GM12878 (cell line): ENCODE results near the gene MRPL16. TPM values are rescaled to one million over a fixed set of nuclear protein-coding genes. Genes with fewer than 3 reads are reported as not detected.
A peak's percentile ranks its signal among the peaks of the same experiment; 100 is the strongest.

Source experiments
- ATAC-seq: fragments of 200-7000 bp; cut with Tn5 transposase; 3 replicates; pipeline ENCODE4 v1.9.1; 2020; ENCODE audit warnings: mild to moderate bottlenecking, moderate library complexity
- BruUV-seq: library from RNA; stranded (reverse); fragments of 400-500 nt; replicated peaks from 2 replicates; lab custom pipeline; 2021; lab: Mats Ljungman, UMichigan
- CTCF ChIA-PET: fragments of 300-600 bp; sonication (Branson Sonifier 250); formaldehyde crosslinking; extraction: SDS; loops from one replicate; lab custom pipeline; 2021; ENCODE audit warnings: inconsistent platforms; lab: Yijun Ruan, JAX
- POLR2A ChIA-PET: fragments of 350-600 bp; formaldehyde crosslinking; extraction: SDS; loops from one replicate; lab custom pipeline; 2021; ENCODE audit warnings: inconsistent platforms; lab: Charles Lee
- RAD21 ChIA-PET: fragments of 300-600 bp; sonication (Branson Sonifier 250); formaldehyde crosslinking; loops from one replicate; lab custom pipeline; 2023; ENCODE audit warnings: antibody characterized with exemption; ENCODE audit not compliant: unreplicated experiment; lab: Charles Lee
- SMC1A ChIA-PET: fragments of 300-600 bp; sonication (Branson Sonifier 250); formaldehyde crosslinking; loops from one replicate; lab custom pipeline; 2023; ENCODE audit not compliant: unreplicated experiment, uncharacterized antibody; lab: Charles Lee
- DNase-seq: peaks from one replicate; pipeline ENCODE4 v3.0.0-alpha.2; 2011; ENCODE audit warnings: low read depth, low spot score
- FAIRE-seq: peaks from 3 replicates; lab custom pipeline; 2011; peaks lifted over from hg19 to GRCh38; lab: Jason Lieb, UNC
- H2AFZ ChIP-seq: 2 replicates; pipeline ENCODE4 v1.6.0; 2011; ENCODE audit warnings: low read depth, low read length, control low read depth; ENCODE audit not compliant: control insufficient read depth
- H3K27ac ChIP-seq: 2 replicates; pipeline ENCODE4 v1.5.1; 2011; ENCODE audit warnings: control low read depth; ENCODE audit not compliant: control insufficient read depth, insufficient read depth
- H3K27me3 ChIP-seq, 2 experiments: replicated peaks in 1 of 2; 2 replicates each; pipeline versions ENCODE4 v1.6.0 to v1.6.1; 2011; ENCODE audit warnings: low read length in 1 of 2; ENCODE audit not compliant: control insufficient read depth in 2 of 2, insufficient read depth in 2 of 2
- H3K36me3 ChIP-seq, 2 experiments: 2 replicates each; pipeline ENCODE4 v1.5.1; 2011; ENCODE audit warnings: low read length in 1 of 2; ENCODE audit not compliant: control insufficient read depth in 2 of 2, insufficient read depth in 2 of 2
- H3K4me1 ChIP-seq: 2 replicates; pipeline ENCODE4 v1.6.1; 2011; ENCODE audit warnings: mild to moderate bottlenecking, low read length, moderate library complexity, mixed read lengths; ENCODE audit not compliant: control insufficient read depth, insufficient read depth
- H3K4me2 ChIP-seq: 2 replicates; pipeline ENCODE4 v1.6.0; 2011; ENCODE audit warnings: control low read depth; ENCODE audit not compliant: control insufficient read depth, insufficient read depth
- H3K4me3 ChIP-seq: fragments of 200-600 bp; sonication (generic); 2 replicates; pipeline ENCODE4 v1.5.1; 2016
- H3K79me2 ChIP-seq: 2 replicates; pipeline ENCODE4 v1.6.0; 2011; ENCODE audit warnings: low read length; ENCODE audit not compliant: control insufficient read depth, insufficient read depth
- H3K9ac ChIP-seq: 2 replicates; pipeline ENCODE4 v1.8.0; 2011; ENCODE audit warnings: low read length, control low read depth, mixed read lengths; ENCODE audit not compliant: control insufficient read depth, insufficient read depth
- H3K9me3 ChIP-seq: replicated peaks from 3 replicates; pipeline ENCODE4 v1.5.1; 2011; ENCODE audit warnings: mild to moderate bottlenecking, low read length; ENCODE audit not compliant: control insufficient read depth, insufficient read depth
- H4K20me1 ChIP-seq: 2 replicates; pipeline ENCODE4 v1.6.0; 2011; ENCODE audit not compliant: control insufficient read depth, insufficient read depth
- BCL11A ChIP-seq: IDR thresholded peaks from 2 replicates; pipeline ENCODE4 v1.6.1; 2011; ENCODE audit warnings: low read depth, low read length
- CREM ChIP-seq: IDR thresholded peaks from 2 replicates; pipeline ENCODE4 v1.6.1; 2014; ENCODE audit warnings: antibody characterized with exemption, low read depth
- FOXM1 ChIP-seq: IDR thresholded peaks from 2 replicates; pipeline ENCODE4 v1.6.1; 2012; ENCODE audit warnings: low read depth, mild to moderate bottlenecking, inconsistent platforms, low read length, moderate library complexity
- MEF2B ChIP-seq: fragments of 450-650 bp; IDR thresholded peaks from 2 replicates; pipeline ENCODE4 v1.6.1; 2018; ENCODE audit warnings: mild to moderate bottlenecking, moderate library complexity; ENCODE audit not compliant: partially characterized antibody, poor library complexity, severe bottlenecking
- PRDM15 ChIP-seq: fragments of 450-650 bp; formaldehyde crosslinking; IDR thresholded peaks from 2 replicates; pipeline ENCODE4 v1.4.0; 2020; ENCODE audit warnings: mild to moderate bottlenecking, moderate library complexity
- RAD21 ChIP-seq: IDR thresholded peaks from 2 replicates; pipeline ENCODE4 v1.6.1; 2011; ENCODE audit warnings: mild to moderate bottlenecking, low read depth, low read length, moderate library complexity; ENCODE audit not compliant: insufficient read depth
- RELB ChIP-seq: fragments of 450-650 bp; IDR thresholded peaks from 2 replicates; pipeline ENCODE4 v1.6.1; 2017; ENCODE audit warnings: low read depth, mild to moderate bottlenecking, moderate library complexity
- SREBF2 ChIP-seq: IDR thresholded peaks from 2 replicates; pipeline ENCODE4 v1.6.1; 2012; ENCODE audit warnings: mild to moderate bottlenecking, low read length
- STAT1 ChIP-seq: fragments of 450-650 bp; conservative IDR thresholded peaks from 2 replicates; pipeline ENCODE4 v1.6.1; 2014; ENCODE audit warnings: antibody characterized with exemption, mild to moderate bottlenecking
- STAT3 ChIP-seq: IDR thresholded peaks from 2 replicates; pipeline ENCODE4 v1.6.1; 2011; ENCODE audit warnings: low read depth, low read length, improper control_type of control experiment
- TCF12 ChIP-seq: IDR thresholded peaks from 2 replicates; pipeline ENCODE4 v1.6.1; 2011; ENCODE audit warnings: low read depth, mild to moderate bottlenecking, low read length
- ZNF207 ChIP-seq: fragments of 450-650 bp; IDR thresholded peaks from 2 replicates; pipeline ENCODE4 v1.6.1; 2014; ENCODE audit warnings: antibody characterized with exemption, mild to moderate bottlenecking, borderline replicate concordance
- WGBS: methylation state at CpG from one replicate; pipeline ENCODE4 v1.1.6; 2016; ENCODE audit warnings: low lambda C conversion rate; ENCODE audit not compliant: insufficient replicate concordance, insufficient coverage; ENCODE audit errors: missing lambda C conversion rate; 5-methylcytosine and 5-hydroxymethylcytosine counted together
- in situ Hi-C: fragments of 300-500 bp; cut with MboI; formaldehyde crosslinking; loops from 9 replicates; pipeline ENCODE4 v1.14.3; 2018; ENCODE audit warnings: mixed read lengths
- intact Hi-C: fragments of 100-400 bp; cut with micrococcal nuclease; formaldehyde crosslinking; loops from one replicate; pipeline ENCODE4 v1.14.2; 2022; ENCODE audit not compliant: unreplicated experiment
- polyA plus RNA-seq, 11 experiments: library from polyadenylated mRNA; depleted of rRNA in 4 of 11; unstranded in 6 of 11; stranded (reverse) in 5 of 11; fragments of >200 nt; fragmentation: Nextera tagmentation in 4 of 11; fragmentation: Illumina TruSeq in 1 of 11; extraction: Ambion mirVana in 4 of 11; extraction: Trizol in 1 of 11; gene quantifications; 1 replicate in 1 of 11; 2 replicates in 10 of 11; pipeline versions ENCODE4 v1.2.1 to v1.2.3, GENCODE V29; 2011 to 2016; ENCODE audit warnings: inconsistent platforms in 2 of 11, missing spikeins in 2 of 11, low read depth in 1 of 11
- total RNA-seq, 4 experiments: library from RNA; depleted of rRNA in 3 of 4; stranded (reverse); fragments of >200 nt in 3 of 4; fragmentation: Illumina TruSeq in 1 of 4; extraction: Trizol in 1 of 4; gene quantifications; 2 replicates each; pipeline versions ENCODE4 v1.2.1 to v1.2.3, GENCODE V29; 2013 to 2021
- TF ChIP-seq, protein P1 (sequence below): fragments of 450-650 bp; formaldehyde crosslinking; IDR thresholded peaks from 2 replicates; pipeline ENCODE4 v1.4.0; 2022; ENCODE audit warnings: mild to moderate bottlenecking, moderate library complexity
- TF ChIP-seq, protein P2 (sequence below): fragments of 450-650 bp; IDR thresholded peaks from 2 replicates; pipeline ENCODE4 v1.6.1; 2016; ENCODE audit warnings: mild to moderate bottlenecking

MRPL16 gene
- total and polyA plus RNA-seq, 10 of the 15 experiments (the other 5 are each of a cell fraction or from before 2014, with no cell fraction given): 38.2 to 167 (median 106) TPM

DNA sequence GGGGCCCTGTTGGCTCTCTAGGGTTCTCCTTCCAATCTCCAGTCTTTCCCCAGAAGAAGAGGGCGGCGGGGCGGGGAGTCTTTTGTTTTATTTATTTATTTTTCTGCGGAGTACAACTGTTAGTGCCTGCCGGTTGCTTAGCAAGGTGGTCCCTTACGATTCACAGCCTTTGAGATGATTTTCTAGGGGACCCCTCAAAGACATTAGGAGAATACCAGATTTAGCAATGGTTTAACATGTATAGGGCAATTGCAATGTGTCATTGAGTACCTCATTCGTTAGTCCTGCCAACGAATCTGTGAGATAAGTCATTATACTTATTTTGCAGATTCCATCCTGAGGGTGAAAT, 307 bp upstream of the MRPL16 start:
- peaks cover 12% of the 10 kb centered on the region for H3K79me2 ChIP-seq
- 32% methylated on average over 8 of the region's 8 CpGs for WGBS
- ChIA-PET CTCF (interaction anchor here (1.2 to 3.0 kb wide), 5 partner anchors 9 to 440 kb away, joined by 3 to 17 read pairs (median 6); partner anchors contain the start of gene STX3), RAD21 (no interaction called here), POLR2A (interaction anchor here (1.1 to 1.5 kb wide), 2 partner anchors 195 to 273 kb away, joined by 3 to 4 read pairs; partner anchors contain the start of gene OSBP), SMC1A (interaction anchor here (2.4 kb wide), 1 partner anchor 440 kb away, joined by 8 read pairs; no protein-coding TSS in a partner anchor)
- ATAC-seq (peak; percentile 4; the same call in 2 of the 3 replicates), DNase-seq (no peak), FAIRE-seq (no peak)
- peak overlapping the region; percentile 97 for H2AFZ ChIP-seq
- H3K4me3 ChIP-seq: peak overlapping the region; percentile 87; the same call in 1 of the 2 replicates
- in situ Hi-C loops (no loop called here), intact Hi-C loops (loop anchor here (2.0 to 5.0 kb wide), 3 partner anchors 56 to 254 kb away; partner anchors contain the start of genes PATL1 and STX3)
- H4K20me1 ChIP-seq: no peaks in the 10 kb centered on the region
- no peaks in the 10 kb centered on the region for H3K9me3 ChIP-seq
- peak overlapping the region; percentile 78 for H3K4me2 ChIP-seq
- no TSS peak for BruUV-seq
- H3K27ac ChIP-seq: peak overlapping the region; percentile 67
- peaks cover 1 to 16% of the 10 kb centered on the region in 2 experiments for H3K36me3 ChIP-seq
- H3K4me1 ChIP-seq: no peaks in the 10 kb centered on the region; the same call in 1 of the 2 replicates
- H3K9ac ChIP-seq: peak overlapping the region; percentile 90; the same call in 1 of the 2 replicates
- H3K27me3 ChIP-seq: no peaks in the 10 kb centered on the region
- TF ChIP-seq CREM: no peak
- no peak for TF ChIP-seq STAT1
- TF ChIP-seq, protein P1, sequence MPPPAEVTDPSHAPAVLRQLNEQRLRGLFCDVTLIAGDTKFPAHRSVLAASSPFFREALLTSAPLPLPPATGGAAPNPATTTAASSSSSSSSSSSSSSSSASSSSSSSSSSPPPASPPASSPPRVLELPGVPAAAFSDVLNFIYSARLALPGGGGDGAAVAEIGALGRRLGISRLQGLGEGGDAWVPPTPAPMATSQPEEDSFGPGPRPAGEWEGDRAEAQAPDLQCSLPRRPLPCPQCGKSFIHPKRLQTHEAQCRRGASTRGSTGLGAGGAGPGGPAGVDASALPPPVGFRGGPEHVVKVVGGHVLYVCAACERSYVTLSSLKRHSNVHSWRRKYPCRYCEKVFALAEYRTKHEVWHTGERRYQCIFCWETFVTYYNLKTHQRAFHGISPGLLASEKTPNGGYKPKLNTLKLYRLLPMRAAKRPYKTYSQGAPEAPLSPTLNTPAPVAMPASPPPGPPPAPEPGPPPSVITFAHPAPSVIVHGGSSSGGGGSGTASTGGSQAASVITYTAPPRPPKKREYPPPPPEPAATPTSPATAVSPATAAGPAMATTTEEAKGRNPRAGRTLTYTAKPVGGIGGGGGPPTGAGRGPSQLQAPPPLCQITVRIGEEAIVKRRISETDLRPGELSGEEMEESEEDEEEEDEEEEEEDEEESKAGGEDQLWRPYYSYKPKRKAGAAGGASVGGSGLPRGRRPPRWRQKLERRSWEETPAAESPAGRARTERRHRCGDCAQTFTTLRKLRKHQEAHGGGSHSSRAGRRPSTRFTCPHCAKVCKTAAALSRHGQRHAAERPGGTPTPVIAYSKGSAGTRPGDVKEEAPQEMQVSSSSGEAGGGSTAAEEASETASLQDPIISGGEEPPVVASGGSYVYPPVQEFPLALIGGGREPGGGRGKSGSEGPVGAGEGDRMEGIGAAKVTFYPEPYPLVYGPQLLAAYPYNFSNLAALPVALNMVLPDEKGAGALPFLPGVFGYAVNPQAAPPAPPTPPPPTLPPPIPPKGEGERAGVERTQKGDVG (CRISPR knock-in tag): no peak
- TF ChIP-seq, protein P2, sequence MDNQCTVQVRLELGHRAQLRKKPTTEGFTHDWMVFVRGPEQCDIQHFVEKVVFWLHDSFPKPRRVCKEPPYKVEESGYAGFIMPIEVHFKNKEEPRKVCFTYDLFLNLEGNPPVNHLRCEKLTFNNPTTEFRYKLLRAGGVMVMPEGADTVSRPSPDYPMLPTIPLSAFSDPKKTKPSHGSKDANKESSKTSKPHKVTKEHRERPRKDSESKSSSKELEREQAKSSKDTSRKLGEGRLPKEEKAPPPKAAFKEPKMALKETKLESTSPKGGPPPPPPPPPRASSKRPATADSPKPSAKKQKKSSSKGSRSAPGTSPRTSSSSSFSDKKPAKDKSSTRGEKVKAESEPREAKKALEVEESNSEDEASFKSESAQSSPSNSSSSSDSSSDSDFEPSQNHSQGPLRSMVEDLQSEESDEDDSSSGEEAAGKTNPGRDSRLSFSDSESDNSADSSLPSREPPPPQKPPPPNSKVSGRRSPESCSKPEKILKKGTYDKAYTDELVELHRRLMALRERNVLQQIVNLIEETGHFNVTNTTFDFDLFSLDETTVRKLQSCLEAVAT: peak; percentile 16
- no peak for TF ChIP-seq STAT3
- TF ChIP-seq FOXM1: no peak; the same call in 1 of the 2 replicates
- no peak for TF ChIP-seq SREBF2
- no peak for TF ChIP-seq PRDM15 (CRISPR knock-in tag)
- peak; percentile 14; the same call in 1 of the 2 replicates for TF ChIP-seq RELB
- no peak for TF ChIP-seq TCF12
- TF ChIP-seq MEF2B: peak; percentile 1
- TF ChIP-seq BCL11A: no peak
- no peak for TF ChIP-seq ZNF207
- no peak for TF ChIP-seq RAD21
